Hematopoietic multipotent progenitor cell treated with erythropoietin and hydrocortisone succinate and interleukin-3 and kit ligand, for 17 days (in vitro differentiated cells): Measurements from ENCODE around the gene NUDT17.

Source experiments
- DNase-seq: peaks from one replicate; pipeline ENCODE4 v3.0.0-alpha.2; 2015; ENCODE audit warnings: low spot score

Gene NUDT17

GRCh38 chr1:145847827-145848226 lies 2.4 kb downstream of the NUDT17 start:
- DNase-seq = no peak

GRCh38 chr1:145849356-145850160 lies 4.1 kb downstream of the NUDT17 start:
- no peak for DNase-seq

- DNase-seq = no peak
Measured at GRCh38 chr1:145855426-145855948, 10.1 kb downstream of the NUDT17 start.

- no peak for DNase-seq
Measured at GRCh38 chr1:145857170-145857569, 11.7 kb downstream of the NUDT17 start.

GRCh38 chr1:145858238-145858900 lies 12.9 kb downstream of the NUDT17 start:
- peak; percentile 28 for DNase-seq

- DNase-seq = peak; percentile 60
Measured at GRCh38 chr1:145858901-145859490, 13.6 kb downstream of the NUDT17 start, which contains the start of gene PIAS3. PIAS3 (minus strand) TSS chr1:145859081; CDS start chr1:145858990, 91 bp downstream.

- DNase-seq = peak; percentile 52
Measured at GRCh38 chr1:145859491-145860023, 14.1 kb downstream of the NUDT17 start.

GRCh38 chr1:145863282-145864018 lies 18.0 kb downstream of the NUDT17 start:
- DNase-seq = no peak

- no peak for DNase-seq
Measured at GRCh38 chr1:145868232-145868631, 22.8 kb downstream of the NUDT17 start.

GRCh38 chr1:145871994-145872924 lies 26.8 kb downstream of the NUDT17 start:
- no peak for DNase-seq

- no peak for DNase-seq
Measured at GRCh38 chr1:145874646-145875045, 29.2 kb downstream of the NUDT17 start.

- DNase-seq = no peak
Measured at GRCh38 chr1:145877923-145878486, 32.6 kb downstream of the NUDT17 start.

- no peak for DNase-seq
Measured at GRCh38 chr1:145878724-145879123, 33.3 kb downstream of the NUDT17 start.

GRCh38 chr1:145879775-145880174 lies 34.3 kb downstream of the NUDT17 start:
- no peak for DNase-seq

GRCh38 chr1:145884675-145885074 lies 39.2 kb downstream of the NUDT17 start:
- no peak for DNase-seq

GRCh38 chr1:145885738-145886287 lies 40.4 kb downstream of the NUDT17 start, which contains the start of gene ANKRD35:
ANKRD35 (minus strand) TSS chr1:145885866; CDS start chr1:145885758, 108 bp downstream.
- DNase-seq = peak; percentile 64

- no peak for DNase-seq
Measured at GRCh38 chr1:145886390-145886789, 41.0 kb downstream of the NUDT17 start.

GRCh38 chr1:145886816-145887215 lies 41.4 kb downstream of the NUDT17 start:
- DNase-seq = no peak

- no peak for DNase-seq
Measured at GRCh38 chr1:145887631-145888030, 42.2 kb downstream of the NUDT17 start.

- DNase-seq = no peak
Measured at GRCh38 chr1:145889722-145890121, 44.3 kb downstream of the NUDT17 start.
